HG02840 (cell line): ENCODE data around the gene NLRC3.
A peak's percentile ranks its signal among the peaks of the same experiment; 100 is the strongest.
"Not testable (repeated sequence)": the region's sequence is repeated elsewhere in the genome, so short reads cannot be mapped to it uniquely, and the experiment has no call there.

ENCODE experiments used
- ATAC-seq: cut with Tn5 transposase; IDR thresholded peaks from one replicate; pipeline ENCODE4 v1.9.1; 2021; ENCODE audit warnings: mild to moderate bottlenecking, moderate library complexity, moderate number of reproducible peaks; ENCODE audit not compliant: unreplicated experiment, low FRiP score

The NLRC3 gene

GRCh38 chr16:3577302-3577752, at the start of gene NLRC3:
Gene NLRC3, minus strand, starts transcription at chr16:3577403. Its CDS starts 12,367 bp downstream, at chr16:3565036.
- ATAC-seq, result no peak

- no peak for ATAC-seq
Measured at GRCh38 chr16:3625911-3626732, 48.9 kb upstream of the NLRC3 start.

GRCh38 chr16:3625331-3625730, 48.1 kb upstream of the NLRC3 start:
- no peak for ATAC-seq

- ATAC-seq, result no peak
Measured at GRCh38 chr16:3623642-3624041, 46.4 kb upstream of the NLRC3 start.

GRCh38 chr16:3618769-3619141, 41.6 kb upstream of the NLRC3 start:
- no peak for ATAC-seq

GRCh38 chr16:3612510-3613466, 35.6 kb upstream of the NLRC3 start:
- ATAC-seq, result no peak

- ATAC-seq, result peak; percentile 87
Measured at GRCh38 chr16:3611146-3611975, 34.2 kb upstream of the NLRC3 start, which contains the start of gene SLX4. Gene SLX4, minus strand, starts transcription at chr16:3611606. Its CDS starts 2,642 bp downstream, at chr16:3608964.

- peak; percentile 2 for ATAC-seq
Measured at GRCh38 chr16:3610698-3611145, 33.5 kb upstream of the NLRC3 start.

GRCh38 chr16:3609895-3610697, 32.9 kb upstream of the NLRC3 start:
- no peak for ATAC-seq

- not testable (repeated sequence) for ATAC-seq
Measured at GRCh38 chr16:3608976-3609375, 31.8 kb upstream of the NLRC3 start.

GRCh38 chr16:3608069-3608468, 30.9 kb upstream of the NLRC3 start:
- ATAC-seq, result no peak

- ATAC-seq, result no peak
Measured at GRCh38 chr16:3607634-3608033, 30.4 kb upstream of the NLRC3 start.

- ATAC-seq, result no peak
Measured at GRCh38 chr16:3607161-3607560, 30.0 kb upstream of the NLRC3 start.

GRCh38 chr16:3606441-3606840, 29.2 kb upstream of the NLRC3 start:
- no peak for ATAC-seq

- ATAC-seq, result no peak
Measured at GRCh38 chr16:3602320-3602653, 25.1 kb upstream of the NLRC3 start.

GRCh38 chr16:3601614-3602319, 24.6 kb upstream of the NLRC3 start:
- no peak for ATAC-seq

- ATAC-seq, result no peak
Measured at GRCh38 chr16:3599922-3600321, 22.7 kb upstream of the NLRC3 start.

GRCh38 chr16:3599121-3599520, 21.9 kb upstream of the NLRC3 start:
- ATAC-seq, result no peak

- ATAC-seq, result no peak
Measured at GRCh38 chr16:3598236-3598635, 21.0 kb upstream of the NLRC3 start.
